HUES6 (cell line): ENCODE measurements around the gene LGALS12.

Experiments used
- H3K27ac ChIP-seq: 2 replicates; pipeline ENCODE4 v1.7.0; 2013; ENCODE audit warnings: low read depth, mild to moderate bottlenecking, low read length, inconsistent platforms
- H3K27me3 ChIP-seq: 2 replicates; pipeline ENCODE4 v1.6.1; 2013; ENCODE audit warnings: low read length; ENCODE audit not compliant: control insufficient read depth, insufficient read depth
- H3K36me3 ChIP-seq: 2 replicates; pipeline ENCODE4 v1.6.1; 2013; ENCODE audit warnings: low read length; ENCODE audit not compliant: control insufficient read depth, insufficient read depth
- H3K4me1 ChIP-seq: 2 replicates; pipeline ENCODE4 v1.6.1; 2013; ENCODE audit warnings: low read length; ENCODE audit not compliant: control insufficient read depth, insufficient read depth
- H3K4me3 ChIP-seq: 2 replicates; pipeline ENCODE4 v1.5.1; 2013; ENCODE audit warnings: low read depth, low read length
- H3K9ac ChIP-seq: one replicate; pipeline ENCODE4 v1.6.1; 2013; ENCODE audit warnings: mild to moderate bottlenecking, low read length
- H3K9me3 ChIP-seq: 2 replicates; pipeline ENCODE4 v1.6.1; 2013; ENCODE audit warnings: low read depth, low read length; ENCODE audit not compliant: control insufficient read depth, insufficient read depth

LGALS12 gene

DNA sequence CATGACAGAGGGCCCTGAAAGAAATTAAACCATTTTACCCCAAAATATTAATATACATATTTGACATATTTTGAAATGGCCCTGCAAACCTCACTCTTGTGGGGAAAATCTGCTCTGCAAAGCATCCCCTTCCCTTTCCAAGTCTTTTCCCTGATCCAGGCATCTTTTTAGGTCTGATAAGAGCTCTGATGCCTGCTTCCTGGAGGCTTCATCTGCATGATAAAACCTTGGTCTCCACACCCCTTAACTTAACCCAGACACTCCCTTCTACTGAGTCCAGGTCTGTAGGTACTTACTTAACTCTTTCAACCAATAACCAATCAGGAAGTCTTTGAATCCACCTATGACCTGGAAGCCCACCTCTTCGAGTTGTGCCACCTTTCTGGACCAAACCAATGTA, 1.8 kb upstream of the LGALS12 start:
- H3K27me3 ChIP-seq: no peaks in the 10 kb centered on the region
- peak overlapping the region; percentile 6 for H3K9ac ChIP-seq
- H3K27ac ChIP-seq: no peak overlapping the region; the same call in 1 of the 2 replicates
- H3K9me3 ChIP-seq: peaks cover 25% of the 10 kb centered on the region
- peaks cover 42% of the 10 kb centered on the region for H3K4me1 ChIP-seq
- no peak overlapping the region for H3K4me3 ChIP-seq
- H3K36me3 ChIP-seq: peaks cover 4% of the 10 kb centered on the region; the same call in 1 of the 2 replicates

GRCh38 chr11:63504933-63505586, 824 bp upstream of the LGALS12 start:
- Histone ChIP-seq H3K9me3 (peaks cover 17% of the 10 kb centered on the region), H3K27ac (no peak overlapping the region; the same call in 1 of the 2 replicates), H3K36me3 (peaks cover 5% of the 10 kb centered on the region; the same call in 1 of the 2 replicates), H3K9ac (no peak overlapping the region), H3K4me3 (no peak overlapping the region), H3K27me3 (no peaks in the 10 kb centered on the region), H3K4me1 (peaks cover 42% of the 10 kb centered on the region)

DNA sequence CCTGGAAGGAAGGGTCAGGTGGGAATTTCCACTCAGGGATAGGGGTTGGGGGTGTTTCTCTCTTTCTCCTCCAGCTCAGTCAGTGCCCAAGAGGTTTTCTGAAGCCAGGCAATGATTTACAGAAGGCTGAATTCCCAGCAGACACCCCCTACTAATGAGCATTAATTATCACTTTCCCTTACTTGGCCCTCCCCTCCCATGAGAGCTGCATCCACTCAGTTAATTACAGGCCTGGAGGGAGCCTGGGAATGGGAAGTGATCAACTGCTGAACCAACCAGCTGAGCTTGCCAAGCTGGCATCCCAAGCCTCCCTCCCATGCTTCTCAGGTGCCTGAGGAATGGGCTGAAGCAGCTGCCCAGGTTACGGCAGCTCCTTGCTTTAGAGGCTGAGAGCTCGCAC, 992 bp downstream of the LGALS12 start:
- H3K4me1 ChIP-seq: peaks cover 52% of the 10 kb centered on the region

GRCh38 chr11:63507511-63507910, 1.6 kb downstream of the LGALS12 start:
- H3K9me3 ChIP-seq: peaks cover 2% of the 10 kb centered on the region; the same call in 1 of the 2 replicates
- peaks cover 52% of the 10 kb centered on the region for H3K4me1 ChIP-seq
- H3K4me3 ChIP-seq: no peak overlapping the region
- peaks cover 10% of the 10 kb centered on the region; the same call in 1 of the 2 replicates for H3K36me3 ChIP-seq
- no peaks in the 10 kb centered on the region for H3K27me3 ChIP-seq
- H3K9ac ChIP-seq: no peak overlapping the region
- H3K27ac ChIP-seq: no peak overlapping the region

More for the DNA sequence above, 992 bp downstream of the LGALS12 start:
- Histone ChIP-seq H3K36me3 (peaks cover 5% of the 10 kb centered on the region; the same call in 1 of the 2 replicates), H3K9me3 (peaks cover 8% of the 10 kb centered on the region; the same call in 1 of the 2 replicates), H3K9ac (peak overlapping the region; percentile 14), H3K27me3 (no peaks in the 10 kb centered on the region), H3K27ac (no peak overlapping the region; the same call in 1 of the 2 replicates), H3K4me3 (peak overlapping the region; percentile 36; the same call in 1 of the 2 replicates)

DNA sequence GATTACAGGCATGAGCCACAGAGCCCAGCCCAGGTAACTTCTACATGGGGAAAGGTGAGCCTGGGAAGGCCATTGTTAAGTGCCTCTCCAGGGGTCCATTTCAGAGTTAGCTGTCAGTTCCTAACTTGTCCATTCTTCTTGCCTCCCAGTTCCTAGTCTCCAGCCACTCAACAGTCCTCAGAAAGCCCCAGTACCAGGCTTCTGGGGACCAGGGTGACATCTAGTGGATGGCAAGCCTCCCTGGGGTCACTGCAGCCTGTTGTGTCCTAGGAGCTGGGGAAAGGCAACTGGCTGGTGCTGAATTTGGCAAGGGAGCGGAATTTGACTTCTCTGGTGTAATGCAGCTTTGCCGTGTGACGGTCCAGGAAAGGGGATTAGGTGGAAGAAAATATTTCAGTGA, 2.1 kb downstream of the LGALS12 start:
- no peaks in the 10 kb centered on the region for H3K9me3 ChIP-seq
- H3K36me3 ChIP-seq: peaks cover 10% of the 10 kb centered on the region; the same call in 1 of the 2 replicates
- H3K9ac ChIP-seq: no peak overlapping the region
- H3K27me3 ChIP-seq: no peaks in the 10 kb centered on the region
- H3K27ac ChIP-seq: no peak overlapping the region
- H3K4me1 ChIP-seq: peaks cover 52% of the 10 kb centered on the region
- H3K4me3 ChIP-seq: no peak overlapping the region

DNA sequence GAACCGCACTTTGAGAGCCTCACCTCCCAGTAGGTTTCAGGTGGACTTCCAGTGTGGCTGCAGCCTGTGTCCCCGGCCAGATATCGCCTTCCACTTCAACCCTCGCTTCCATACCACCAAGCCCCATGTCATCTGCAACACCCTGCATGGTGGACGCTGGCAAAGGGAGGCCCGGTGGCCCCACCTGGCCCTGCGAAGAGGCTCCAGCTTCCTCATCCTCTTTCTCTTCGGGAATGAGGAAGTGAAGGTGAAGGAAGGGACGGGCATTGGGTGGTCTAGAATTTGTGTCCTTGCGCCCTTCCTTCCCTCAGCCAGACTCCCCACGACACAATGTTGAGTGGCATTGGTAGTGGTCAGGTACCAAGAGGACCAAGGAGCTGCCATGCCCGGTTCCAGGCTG, 2.9 kb downstream of the LGALS12 start:
- no peaks in the 10 kb centered on the region for H3K9me3 ChIP-seq
- H3K4me3 ChIP-seq: no peak overlapping the region
- H3K27ac ChIP-seq: no peak overlapping the region
- H3K27me3 ChIP-seq: no peaks in the 10 kb centered on the region
- H3K36me3 ChIP-seq: peaks cover 10% of the 10 kb centered on the region; the same call in 1 of the 2 replicates
- peaks cover 47% of the 10 kb centered on the region for H3K4me1 ChIP-seq
- no peak overlapping the region for H3K9ac ChIP-seq

DNA sequence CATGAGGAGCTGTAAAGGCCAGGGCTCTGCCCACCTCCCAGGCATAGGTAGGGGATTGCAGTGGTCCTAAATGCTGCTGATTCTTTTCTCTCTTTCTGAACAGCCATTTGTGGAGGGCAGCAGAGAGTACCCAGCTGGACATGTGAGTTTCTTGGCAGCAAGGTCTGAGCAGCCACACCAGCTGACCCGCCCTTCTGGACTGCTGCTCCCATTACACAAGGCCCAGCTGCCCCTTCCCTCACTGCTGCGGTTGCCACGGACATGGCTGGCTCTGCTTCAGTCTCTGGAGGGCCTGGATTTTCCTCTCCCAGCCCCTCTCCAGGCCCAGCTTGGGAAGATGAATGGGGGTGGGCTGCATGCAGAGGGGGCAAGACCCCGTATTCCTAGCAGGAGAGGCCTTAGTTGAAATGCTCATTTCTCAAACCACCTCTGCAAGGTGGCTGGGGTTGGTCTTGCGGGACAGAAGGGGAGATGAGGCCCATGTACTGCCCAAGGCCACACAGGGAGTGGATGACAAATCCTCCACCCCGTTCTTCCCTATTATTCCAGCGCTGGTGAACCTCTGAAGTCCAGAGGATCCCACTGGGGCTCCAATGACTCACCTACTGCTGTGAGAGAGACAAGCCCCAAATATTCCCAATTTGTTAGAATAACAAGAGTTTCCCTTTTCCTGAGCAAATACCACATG, 4.6 kb downstream of the LGALS12 start:
- H3K4me1 ChIP-seq: peaks cover 31% of the 10 kb centered on the region
- no peak overlapping the region for H3K9ac ChIP-seq
- peaks cover 10% of the 10 kb centered on the region; the same call in 1 of the 2 replicates for H3K36me3 ChIP-seq
- H3K27ac ChIP-seq: no peak overlapping the region
- no peaks in the 10 kb centered on the region for H3K27me3 ChIP-seq
- no peaks in the 10 kb centered on the region for H3K9me3 ChIP-seq
- no peak overlapping the region for H3K4me3 ChIP-seq

- H3K36me3 ChIP-seq: peaks cover 12% of the 10 kb centered on the region; the same call in 1 of the 2 replicates
- no peak overlapping the region for H3K27ac ChIP-seq
- peaks cover 24% of the 10 kb centered on the region for H3K4me1 ChIP-seq
- H3K9ac ChIP-seq: no peak overlapping the region
- H3K4me3 ChIP-seq: no peak overlapping the region
- no peaks in the 10 kb centered on the region for H3K27me3 ChIP-seq
- no peaks in the 10 kb centered on the region for H3K9me3 ChIP-seq
Observed at GRCh38 chr11:63511048-63511748, 5.3 kb downstream of the LGALS12 start.

- H3K27me3 ChIP-seq: no peaks in the 10 kb centered on the region
- peaks cover 10% of the 10 kb centered on the region; the same call in 1 of the 2 replicates for H3K4me1 ChIP-seq
- H3K9me3 ChIP-seq: no peaks in the 10 kb centered on the region; the same call in 1 of the 2 replicates
- no peak overlapping the region for H3K4me3 ChIP-seq
- peaks cover 18% of the 10 kb centered on the region; the same call in 1 of the 2 replicates for H3K36me3 ChIP-seq
- no peak overlapping the region for H3K9ac ChIP-seq
- no peak overlapping the region for H3K27ac ChIP-seq
Observed at GRCh38 chr11:63512816-63513215, 6.9 kb downstream of the LGALS12 start.

- Histone ChIP-seq H3K27me3 (no peaks in the 10 kb centered on the region), H3K36me3 (peaks cover 16% of the 10 kb centered on the region; the same call in 1 of the 2 replicates), H3K9me3 (peaks cover 21% of the 10 kb centered on the region), H3K9ac (no peak overlapping the region), H3K4me3 (no peak overlapping the region), H3K27ac (no peak overlapping the region), H3K4me1 (0 out of 2 replicates have a peak, but pooled peaks cover 5% of the 10 kb centered on the region)
Observed at GRCh38 chr11:63516109-63516508, 10.2 kb downstream of the LGALS12 start.
